B cell (primary cell): Measurements from ENCODE around the gene SLC24A3. TPM values are rescaled to one million over a fixed set of nuclear protein-coding genes. Genes with fewer than 3 reads are reported as not detected.

Experiments
- ATAC-seq: fragments of 200-7000 bp; cut with Tn5 transposase; one replicate; pipeline ENCODE4 v1.10.0; 2021; ENCODE audit warnings: low read depth, mild to moderate bottlenecking, moderate number of reproducible peaks, moderate library complexity
- CTCF ChIA-PET: fragments of 350-600 bp; sonication (Branson Sonifier 250); formaldehyde crosslinking; loops from one replicate; lab custom pipeline; 2021; ENCODE audit warnings: antibody characterized with exemption, inconsistent platforms; lab: Charles Lee
- POLR2A ChIA-PET: fragments of 350-600 bp; sonication (Branson Sonifier 250); formaldehyde crosslinking; loops from one replicate; lab custom pipeline; 2021; ENCODE audit warnings: antibody characterized with exemption; lab: Charles Lee
- DNase-seq: peaks from one replicate; pipeline ENCODE4 v3.0.0; 2013
- H2AFZ ChIP-seq: 2 replicates; pipeline ENCODE4 v1.6.1; 2012; ENCODE audit warnings: mild to moderate bottlenecking, low read depth, low read length; ENCODE audit not compliant: insufficient read depth, poor library complexity, severe bottlenecking
- H3K27ac ChIP-seq, 2 donors: 1 replicate in 1 of 2; 2 replicates in 1 of 2; pipeline ENCODE4 v1.5.1; 2012 to 2013; ENCODE audit warnings: low read length in 2 of 2, mild to moderate bottlenecking in 2 of 2, moderate library complexity in 1 of 2
- H3K27me3 ChIP-seq, 4 experiments: fragments of 200-600 bp in 1 of 4; sonication (generic) in 1 of 4; replicated peaks in 1 of 4; 1 replicate in 2 of 4; 2 replicates in 2 of 4; pipeline versions ENCODE4 v1.6.1 to v1.7.0; 2013 to 2016; ENCODE audit warnings: low read length in 3 of 4, mild to moderate bottlenecking in 2 of 4, mixed read lengths in 1 of 4, moderate library complexity in 1 of 4; ENCODE audit not compliant: insufficient read depth in 4 of 4, control insufficient read depth in 3 of 4; ENCODE audit errors: control extremely low read depth in 1 of 4
- H3K36me3 ChIP-seq, 2 experiments: replicated peaks in 1 of 2; 1 replicate in 1 of 2; 2 replicates in 1 of 2; pipeline versions ENCODE4 v1.6.1 to v1.7.1; 2013; ENCODE audit warnings: low read length in 1 of 2; ENCODE audit not compliant: insufficient read depth in 2 of 2, control insufficient read depth in 1 of 2; ENCODE audit errors: control extremely low read depth in 1 of 2, extremely low read depth in 1 of 2
- H3K4me1 ChIP-seq, 2 donors: fragments of 200-600 bp in 1 of 2; sonication (generic) in 1 of 2; 1 replicate in 1 of 2; 2 replicates in 1 of 2; pipeline versions ENCODE4 v1.5.1 to v1.6.1; 2013 to 2017; ENCODE audit warnings: low read length in 2 of 2; ENCODE audit not compliant: control insufficient read depth in 2 of 2, insufficient read depth in 2 of 2
- H3K4me2 ChIP-seq: replicated peaks from 2 replicates; pipeline ENCODE3; 2012; ENCODE audit warnings: mild to moderate bottlenecking, low read depth, low read length; ENCODE audit not compliant: poor library complexity, severe bottlenecking
- H3K4me3 ChIP-seq, 5 experiments: fragments of 200-600 bp in 1 of 5; sonication (generic) in 1 of 5; 1 replicate in 3 of 5; 2 replicates in 2 of 5; pipeline versions ENCODE4 v1.5.1 to v1.7.0; 2011 to 2016; ENCODE audit warnings: low read length in 4 of 5, mild to moderate bottlenecking in 4 of 5, low read depth in 2 of 5, control low read depth in 1 of 5, moderate library complexity in 1 of 5; ENCODE audit not compliant: insufficient read depth in 1 of 5; ENCODE audit errors: control extremely low read depth in 1 of 5, extremely low read depth in 1 of 5
- H3K79me2 ChIP-seq: fragments of 200-600 bp; sonication (generic); one replicate; pipeline ENCODE4 v1.6.0; 2016; ENCODE audit warnings: low read length; ENCODE audit not compliant: control insufficient read depth, insufficient read depth
- H3K9ac ChIP-seq: fragments of 200-600 bp; sonication (generic); 2 replicates; pipeline ENCODE4 v1.6.1; 2017; ENCODE audit warnings: mild to moderate bottlenecking, low read length, moderate library complexity
- H3K9me3 ChIP-seq, 3 donors: one replicate each; pipeline versions ENCODE4 v1.6.1 to v1.7.1; 2013; ENCODE audit warnings: low read length in 2 of 3; ENCODE audit not compliant: control insufficient read depth in 2 of 3, insufficient read depth in 1 of 3; ENCODE audit errors: control extremely low read depth in 1 of 3
- H4K20me1 ChIP-seq: 2 replicates; pipeline ENCODE4 v1.6.0; 2012; ENCODE audit warnings: mild to moderate bottlenecking, low read length; ENCODE audit not compliant: insufficient read depth, control insufficient read depth, poor library complexity, severe bottlenecking
- H3K27ac Mint-ChIP-seq: one replicate; pipeline ENCODE4 v1.8.0; 2021; ENCODE audit warnings: mixed read lengths
- H3K27me3 Mint-ChIP-seq: one replicate; pipeline ENCODE4 v1.8.0; 2021; ENCODE audit warnings: mixed read lengths
- H3K4me1 Mint-ChIP-seq: one replicate; pipeline ENCODE4 v1.8.0; 2021; ENCODE audit warnings: mixed read lengths
- H3K4me3 Mint-ChIP-seq: one replicate; pipeline ENCODE4 v1.8.0; 2021; ENCODE audit warnings: mixed read lengths
- H3K9me3 Mint-ChIP-seq: one replicate; pipeline ENCODE4 v1.8.0; 2022; ENCODE audit warnings: mixed read lengths; ENCODE audit not compliant: insufficient read depth
- EZH2 ChIP-seq: IDR thresholded peaks from 2 replicates; pipeline ENCODE4 v1.6.1; 2012; ENCODE audit warnings: borderline replicate concordance, low read depth, mild to moderate bottlenecking, moderate library complexity, low read length; ENCODE audit not compliant: insufficient read depth, poor library complexity, severe bottlenecking
- WGBS: methylation state at CpG from one replicate; pipeline ENCODE4 v1.1.5; 2013; ENCODE audit warnings: missing lambda C conversion rate; ENCODE audit not compliant: insufficient coverage; 5-methylcytosine and 5-hydroxymethylcytosine counted together
- intact Hi-C: fragments of 100-400 bp; cut with micrococcal nuclease; formaldehyde crosslinking; loops from one replicate; pipeline ENCODE4 v1.10.0; 2022
- polyA plus RNA-seq: library from polyadenylated mRNA; depleted of rRNA; stranded (reverse); fragments of >200 nt; gene quantifications from 2 replicates; pipeline ENCODE4 v1.2.3, GENCODE V29; 2012
- total RNA-seq, 2 donors: library from RNA; stranded (reverse); fragments of 120-200 nt in 1 of 2; gene quantifications; 1 replicate in 1 of 2; 2 replicates in 1 of 2; pipeline versions ENCODE4 v1.2.3 to v1.2.4, GENCODE V29; 2013 to 2022
- TF ChIP-seq, protein P1 (sequence below): fragments of 200-600 bp; IDR thresholded peaks from one replicate; pipeline ENCODE4 v1.8.0; 2022; ENCODE audit warnings: antibody characterized with exemption, mild to moderate bottlenecking

Gene SLC24A3
- total and polyA plus RNA-seq, 2 donors (not counting 1 experiment from before 2014, with no cell fraction given), result not detected

DNA sequence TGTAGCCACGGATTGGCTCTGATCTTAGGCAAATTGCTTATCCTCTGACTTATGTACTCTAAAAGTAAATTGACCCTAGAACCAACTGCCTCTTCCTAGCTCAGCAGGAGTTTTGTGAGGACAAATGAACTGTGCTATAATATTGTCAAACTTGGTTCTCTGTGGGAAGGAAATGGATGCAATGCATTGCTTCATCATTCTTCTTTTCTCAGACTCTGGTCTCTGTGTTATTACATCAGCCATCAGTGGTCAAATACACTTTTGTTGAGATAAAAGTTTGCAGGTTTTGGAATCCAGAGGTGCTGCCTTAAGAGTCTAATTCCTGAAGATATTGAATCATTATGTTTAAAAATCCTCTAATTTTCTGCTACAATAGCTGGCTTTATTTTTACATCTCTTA is 64.9 kb downstream of the SLC24A3 start:
- Histone ChIP-seq H3K4me2 (no peak overlapping the region), H3K79me2 (no peaks in the 10 kb centered on the region), H3K36me3 (no peaks in the 10 kb centered on the region), H3K27ac (no peak overlapping the region), H3K9ac (no peak overlapping the region), H3K4me1 (no peaks in the 10 kb centered on the region), H3K9me3 (no peaks in the 10 kb centered on the region), H3K4me3 (no peak overlapping the region), H3K27me3 (no peaks in the 10 kb centered on the region), H2AFZ (no peak overlapping the region), H4K20me1 (no peaks in the 10 kb centered on the region)
- DNase-seq (no peak), ATAC-seq (no peak)
- POLR2A ChIA-PET, result no interaction called here
- Mint-ChIP-seq H3K27me3 (peaks cover 9% of the 10 kb centered on the region), H3K9me3 (no peaks in the 10 kb centered on the region), H3K27ac (no peak overlapping the region), H3K4me3 (no peak overlapping the region), H3K4me1 (no peaks in the 10 kb centered on the region)
- CTCF ChIA-PET, result no interaction called here
- intact Hi-C loops, result no loop called here
- WGBS, result 40% methylated on average over 1 of the region's 1 CpG
- no peak for TF ChIP-seq EZH2
- TF ChIP-seq, protein P1, sequence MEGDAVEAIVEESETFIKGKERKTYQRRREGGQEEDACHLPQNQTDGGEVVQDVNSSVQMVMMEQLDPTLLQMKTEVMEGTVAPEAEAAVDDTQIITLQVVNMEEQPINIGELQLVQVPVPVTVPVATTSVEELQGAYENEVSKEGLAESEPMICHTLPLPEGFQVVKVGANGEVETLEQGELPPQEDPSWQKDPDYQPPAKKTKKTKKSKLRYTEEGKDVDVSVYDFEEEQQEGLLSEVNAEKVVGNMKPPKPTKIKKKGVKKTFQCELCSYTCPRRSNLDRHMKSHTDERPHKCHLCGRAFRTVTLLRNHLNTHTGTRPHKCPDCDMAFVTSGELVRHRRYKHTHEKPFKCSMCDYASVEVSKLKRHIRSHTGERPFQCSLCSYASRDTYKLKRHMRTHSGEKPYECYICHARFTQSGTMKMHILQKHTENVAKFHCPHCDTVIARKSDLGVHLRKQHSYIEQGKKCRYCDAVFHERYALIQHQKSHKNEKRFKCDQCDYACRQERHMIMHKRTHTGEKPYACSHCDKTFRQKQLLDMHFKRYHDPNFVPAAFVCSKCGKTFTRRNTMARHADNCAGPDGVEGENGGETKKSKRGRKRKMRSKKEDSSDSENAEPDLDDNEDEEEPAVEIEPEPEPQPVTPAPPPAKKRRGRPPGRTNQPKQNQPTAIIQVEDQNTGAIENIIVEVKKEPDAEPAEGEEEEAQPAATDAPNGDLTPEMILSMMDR, result no peak

DNA sequence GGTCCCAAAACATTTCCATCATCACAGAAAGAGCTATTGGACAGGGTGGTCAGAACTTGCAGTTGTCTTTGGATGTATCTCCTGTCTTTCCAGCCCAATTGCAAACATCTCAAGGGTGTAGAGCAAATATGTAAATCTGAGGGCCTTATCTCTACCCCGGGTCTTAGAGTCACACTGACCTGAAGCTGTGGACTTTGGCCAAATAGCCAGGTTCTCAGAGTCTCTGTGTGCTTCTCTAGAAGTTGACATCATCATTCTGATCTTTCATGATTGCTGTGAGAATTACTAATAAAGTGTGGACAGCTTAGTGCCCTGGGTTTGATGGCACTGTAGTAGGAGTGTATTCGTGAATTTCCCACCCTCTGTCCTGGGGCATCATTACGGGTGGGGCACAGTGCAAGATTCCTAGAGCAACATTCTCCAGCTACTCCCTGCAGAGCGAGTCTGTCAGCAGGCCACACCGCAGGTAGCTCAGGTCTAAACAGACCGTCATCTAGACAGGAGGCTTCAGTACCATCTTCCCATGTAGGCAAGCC is 71.1 kb downstream of the SLC24A3 start:
- no peak overlapping the region for H3K27ac Mint-ChIP-seq
- ChIA-PET CTCF (no interaction called here), POLR2A (no interaction called here)
- Histone ChIP-seq H3K27ac (no peak overlapping the region), H2AFZ (no peak overlapping the region), H3K4me2 (no peak overlapping the region), H3K4me3 (no peak overlapping the region), H3K4me1 (no peaks in the 10 kb centered on the region), H3K79me2 (no peaks in the 10 kb centered on the region), H3K27me3 (no peaks in the 10 kb centered on the region), H3K36me3 (no peaks in the 10 kb centered on the region), H3K9me3 (no peaks in the 10 kb centered on the region), H3K9ac (no peak overlapping the region), H4K20me1 (no peaks in the 10 kb centered on the region)
- TF ChIP-seq, protein P1, result no peak
- no peak for TF ChIP-seq EZH2
- H3K27me3 Mint-ChIP-seq, result peaks cover 9% of the 10 kb centered on the region
- H3K4me3 Mint-ChIP-seq, result no peak overlapping the region
- no peak for DNase-seq
- intact Hi-C loops, result no loop called here
- WGBS, result 94% methylated on average over 4 of the region's 6 CpGs
- H3K9me3 Mint-ChIP-seq, result no peaks in the 10 kb centered on the region
- H3K4me1 Mint-ChIP-seq, result no peaks in the 10 kb centered on the region
- ATAC-seq, result no peak
